GM10248 (cell line): ENCODE data around the gene LINS1.
"Not testable (repeated sequence)": the region's sequence is repeated elsewhere in the genome, so short reads cannot be mapped to it uniquely, and the experiment has no call there.

Experiments used
- CTCF ChIA-PET: fragments of 300-600 bp; sonication (Branson Sonifier 250); formaldehyde crosslinking; extraction: SDS; loops from one replicate; lab custom pipeline; 2021; ENCODE audit warnings: antibody characterized with exemption; lab: Yijun Ruan, JAX
- POLR2A ChIA-PET: fragments of 350-650 bp; sonication (Branson Sonifier 250); formaldehyde crosslinking; extraction: SDS; loops from one replicate; lab custom pipeline; 2020; ENCODE audit warnings: antibody characterized with exemption; lab: Yijun Ruan, JAX
- DNase-seq: peaks from one replicate; pipeline ENCODE4 v3.0.0; 2012; ENCODE audit errors: extremely low spot score
- TF ChIP-seq, protein P1 (sequence below): IDR thresholded peaks from 2 replicates; pipeline ENCODE4 v1.5.1; 2012; ENCODE audit warnings: mild to moderate bottlenecking, low read depth; ENCODE audit errors: extremely low read depth, missing control alignments, control extremely low read depth

The LINS1 gene

GRCh38 chr15:100597862-100598261 is 4.1 kb downstream of the LINS1 start:
- ChIA-PET CTCF (interaction anchor here (0.9 to 1.4 kb wide), 6 partner anchors 8 to 669 kb away, joined by 3 to 4 read pairs (median 4); no protein-coding TSS in a partner anchor), POLR2A (no interaction called here)
- TF ChIP-seq, protein P1, sequence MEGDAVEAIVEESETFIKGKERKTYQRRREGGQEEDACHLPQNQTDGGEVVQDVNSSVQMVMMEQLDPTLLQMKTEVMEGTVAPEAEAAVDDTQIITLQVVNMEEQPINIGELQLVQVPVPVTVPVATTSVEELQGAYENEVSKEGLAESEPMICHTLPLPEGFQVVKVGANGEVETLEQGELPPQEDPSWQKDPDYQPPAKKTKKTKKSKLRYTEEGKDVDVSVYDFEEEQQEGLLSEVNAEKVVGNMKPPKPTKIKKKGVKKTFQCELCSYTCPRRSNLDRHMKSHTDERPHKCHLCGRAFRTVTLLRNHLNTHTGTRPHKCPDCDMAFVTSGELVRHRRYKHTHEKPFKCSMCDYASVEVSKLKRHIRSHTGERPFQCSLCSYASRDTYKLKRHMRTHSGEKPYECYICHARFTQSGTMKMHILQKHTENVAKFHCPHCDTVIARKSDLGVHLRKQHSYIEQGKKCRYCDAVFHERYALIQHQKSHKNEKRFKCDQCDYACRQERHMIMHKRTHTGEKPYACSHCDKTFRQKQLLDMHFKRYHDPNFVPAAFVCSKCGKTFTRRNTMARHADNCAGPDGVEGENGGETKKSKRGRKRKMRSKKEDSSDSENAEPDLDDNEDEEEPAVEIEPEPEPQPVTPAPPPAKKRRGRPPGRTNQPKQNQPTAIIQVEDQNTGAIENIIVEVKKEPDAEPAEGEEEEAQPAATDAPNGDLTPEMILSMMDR, result no peak
- DNase-seq, result no peak

DNA sequence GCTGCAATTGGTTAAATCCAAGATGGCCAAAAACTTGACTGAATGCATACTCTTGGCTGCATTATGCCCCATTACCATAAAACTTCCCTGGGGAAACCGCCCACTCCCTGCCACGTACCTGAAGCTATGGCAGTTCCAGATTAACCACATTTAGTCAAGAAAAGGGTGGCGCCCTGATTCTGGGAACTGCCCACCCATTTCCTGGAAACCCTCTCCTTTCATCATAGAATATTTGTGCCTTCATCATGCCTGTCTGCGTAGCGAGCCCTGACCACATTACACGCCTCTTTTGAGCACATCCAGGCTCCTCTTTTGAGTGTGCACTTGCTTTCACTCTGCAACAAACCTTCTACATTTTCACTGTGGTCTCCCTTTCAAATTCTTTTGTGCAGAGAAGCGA is 5.2 kb downstream of the LINS1 start:
- POLR2A ChIA-PET, result no interaction called here
- DNase-seq, result peak; percentile 34
- CTCF ChIA-PET, result interaction anchor here (1.3 to 1.4 kb wide), 3 partner anchors 8 to 411 kb away, joined by 3 to 4 read pairs (median 4); no protein-coding TSS in a partner anchor

DNA sequence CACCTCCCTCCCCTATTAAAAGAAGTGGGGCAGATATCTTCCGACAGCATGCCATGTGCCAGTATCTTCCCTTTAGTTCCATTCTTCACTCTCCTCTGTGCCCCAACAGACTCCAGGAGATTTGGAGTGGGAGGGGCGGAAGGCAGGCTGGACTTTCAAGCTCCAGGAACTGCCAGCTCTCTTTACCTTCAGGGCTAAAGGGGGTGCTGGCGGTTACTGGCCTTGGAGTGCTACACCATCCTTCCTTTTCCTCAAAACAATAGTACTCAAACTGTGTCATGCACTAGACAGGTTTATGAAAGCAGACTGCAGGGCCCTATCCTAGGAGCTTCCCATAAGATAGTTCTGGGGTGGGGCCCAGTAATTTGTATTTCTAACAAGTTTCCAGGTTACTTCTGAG is 6.0 kb downstream of the LINS1 start:
- CTCF ChIA-PET, result interaction anchor here (1.1 to 1.6 kb wide), 4 partner anchors 21 to 693 kb away, joined by 3 to 4 read pairs (median 4); no protein-coding TSS in a partner anchor
- no peak for DNase-seq
- TF ChIP-seq, protein P1, result no peak
- POLR2A ChIA-PET, result no interaction called here

More for the DNA sequence above, 5.2 kb downstream of the LINS1 start:
- TF ChIP-seq, protein P1, result no peak

- no peak for DNase-seq
- CTCF ChIA-PET, result interaction anchor here (0.7 to 2.2 kb wide), 3 partner anchors 21 to 243 kb away, joined by 3 to 7 read pairs (median 3); no protein-coding TSS in a partner anchor
- POLR2A ChIA-PET, result no interaction called here
- TF ChIP-seq, protein P1, result no peak
Observed at GRCh38 chr15:100593431-100593830, 8.6 kb downstream of the LINS1 start.

GRCh38 chr15:100592898-100593297 is 9.1 kb downstream of the LINS1 start:
- ChIA-PET POLR2A (no interaction called here), CTCF (interaction anchor here (1.3 to 2.2 kb wide), 2 partner anchors 20 to 34 kb away, joined by 3 to 7 read pairs; no protein-coding TSS in a partner anchor)
- TF ChIP-seq, protein P1, result no peak
- no peak for DNase-seq

DNA sequence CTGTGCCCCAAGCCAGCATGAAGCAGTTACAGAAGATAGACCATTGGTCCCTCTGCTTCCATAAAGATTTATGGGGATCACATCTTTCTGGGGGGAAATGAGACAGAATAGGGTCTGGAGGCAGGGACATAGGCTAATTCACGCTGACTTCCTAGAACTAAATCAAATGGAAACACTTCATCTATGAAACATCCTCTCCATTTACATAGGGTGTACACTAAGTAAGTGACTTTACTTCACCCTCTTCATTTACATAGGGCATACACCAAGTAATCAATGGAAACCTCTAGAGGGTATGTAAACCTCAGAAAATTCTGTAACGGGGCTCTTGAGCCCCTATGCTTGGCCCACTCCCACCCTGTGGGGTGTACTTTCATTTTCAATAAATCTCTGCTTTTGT is 10.1 kb downstream of the LINS1 start:
- TF ChIP-seq, protein P1, result no peak
- ChIA-PET CTCF (interaction anchor here (2.2 kb wide), 1 partner anchor 19 kb away, joined by 7 read pairs; no protein-coding TSS in a partner anchor), POLR2A (no interaction called here)
- no peak for DNase-seq

DNA sequence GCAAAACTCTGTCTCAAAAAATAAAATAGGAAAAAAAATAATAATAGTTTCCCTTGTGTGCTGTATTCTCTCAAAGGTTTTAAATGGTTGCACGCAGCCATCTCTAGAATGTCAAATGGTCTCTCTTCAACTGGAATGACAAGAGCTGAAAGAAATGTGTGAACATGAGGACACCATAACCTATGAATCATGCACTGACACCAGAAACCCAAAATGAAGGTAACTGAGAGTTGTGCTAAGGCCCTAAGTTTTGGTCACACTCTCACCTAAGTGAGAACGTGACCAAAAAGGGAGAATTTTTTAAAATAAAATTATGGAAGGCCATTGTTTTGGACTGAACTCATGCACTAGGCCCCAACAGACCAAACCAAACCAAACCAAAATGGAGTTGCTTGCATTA is 10.8 kb downstream of the LINS1 start:
- DNase-seq, CTCF ChIA-PET, POLR2A ChIA-PET: not testable (repeated sequence)
